Neural cell (in vitro differentiated cells): Measurements from ENCODE around the gene RABGAP1L. TPM values are rescaled to one million over a fixed set of nuclear protein-coding genes. Genes with fewer than 3 reads are reported as not detected.

Experiments used
- H2AFZ ChIP-seq: fragments of 200-600, 300-800 bp; sonication (generic), shearing (Covaris generic); 2 replicates; pipeline ENCODE4 v1.6.0; 2014; ENCODE audit warnings: low read depth, mild to moderate bottlenecking, antibody characterized with exemption, low read length, moderate library complexity
- H3F3A ChIP-seq: fragments of 200-600 bp; shearing (Covaris generic); 2 replicates; pipeline ENCODE4 v1.6.1; 2016; ENCODE audit warnings: mild to moderate bottlenecking, moderate library complexity, mixed read lengths, antibody characterized with exemption, low read length; ENCODE audit not compliant: insufficient read depth, poor library complexity, severe bottlenecking
- H3K27ac ChIP-seq: fragments of 200-600, 300-800 bp; sonication (generic), shearing (Covaris generic); 2 replicates; pipeline ENCODE4 v1.5.1; 2014; ENCODE audit warnings: mild to moderate bottlenecking, low read length, moderate library complexity
- H3K27me3 ChIP-seq: fragments of 300-800, 200-600 bp; sonication (generic), shearing (Covaris generic); 2 replicates; pipeline ENCODE4 v1.6.0; 2014; ENCODE audit warnings: mild to moderate bottlenecking, low read depth, low read length, moderate library complexity; ENCODE audit not compliant: insufficient read depth
- H3K36me3 ChIP-seq: fragments of 300-800, 200-600 bp; sonication (generic), shearing (Covaris generic); 2 replicates; pipeline ENCODE4 v1.5.1; 2014; ENCODE audit warnings: mild to moderate bottlenecking, antibody characterized with exemption, low read length, moderate library complexity; ENCODE audit not compliant: insufficient read depth
- H3K4me2 ChIP-seq: fragments of 300-800, 200-600 bp; sonication (generic), shearing (Covaris generic); 2 replicates; pipeline ENCODE4 v1.6.0; 2014; ENCODE audit warnings: mild to moderate bottlenecking, low read length
- H3K4me3 ChIP-seq: fragments of 300-800, 200-600 bp; sonication (generic), shearing (Covaris generic); 2 replicates; pipeline ENCODE4 v1.5.1; 2014; ENCODE audit warnings: mild to moderate bottlenecking, low read length, moderate library complexity
- H3K79me2 ChIP-seq: fragments of 200-600 bp; shearing (Covaris generic); replicated peaks from 2 replicates; pipeline ENCODE4 v1.6.0; 2014; ENCODE audit warnings: mild to moderate bottlenecking, low read length, moderate library complexity; ENCODE audit not compliant: insufficient read depth
- H3K9ac ChIP-seq: fragments of 300-800, 200-600 bp; sonication (generic), shearing (Covaris generic); 2 replicates; pipeline ENCODE4 v1.6.1; 2016; ENCODE audit warnings: mild to moderate bottlenecking, low read length, mixed read lengths
- H3K9me2 ChIP-seq: fragments of 200-600 bp; shearing (Covaris generic); 2 replicates; pipeline ENCODE4 v1.6.1; 2016; ENCODE audit warnings: mild to moderate bottlenecking, low read length, mixed read lengths; ENCODE audit not compliant: insufficient read depth
- H3K9me3 ChIP-seq: fragments of 200-600, 300-800 bp; sonication (generic), shearing (Covaris generic); 2 replicates; pipeline ENCODE4 v1.6.1; 2016; ENCODE audit warnings: mild to moderate bottlenecking, mixed run types, low read length, moderate library complexity, mixed read lengths
- H4K20me1 ChIP-seq: fragments of 200-600 bp; shearing (Covaris generic); 2 replicates; pipeline ENCODE4 v1.6.1; 2016; ENCODE audit warnings: mild to moderate bottlenecking, mixed run types; ENCODE audit not compliant: insufficient read depth
- EP300 ChIP-seq: fragments of 450-650 bp; conservative IDR thresholded peaks from 2 replicates; pipeline ENCODE4 v1.6.1; 2014; ENCODE audit warnings: antibody characterized with exemption, mild to moderate bottlenecking, moderate library complexity; ENCODE audit not compliant: poor library complexity, severe bottlenecking
- EZH2 ChIP-seq: fragments of 200-600, 300-800 bp; shearing (Covaris generic), sonication (generic); IDR thresholded peaks from 2 replicates; pipeline ENCODE4 v1.6.1; 2014; ENCODE audit warnings: antibody characterized with exemption, low read length, borderline replicate concordance, mild to moderate bottlenecking; ENCODE audit not compliant: insufficient read depth, poor library complexity, severe bottlenecking
- MXI1 ChIP-seq: fragments of 450-650 bp; conservative IDR thresholded peaks from 2 replicates; pipeline ENCODE4 v1.6.1; 2014; ENCODE audit warnings: antibody characterized with exemption, mild to moderate bottlenecking; ENCODE audit not compliant: poor library complexity, severe bottlenecking
- POLR2AphosphoS5 ChIP-seq: IDR thresholded peaks from 2 replicates; pipeline ENCODE4 v1.6.1; 2012
- RAD21 ChIP-seq: fragments of 450-650 bp; conservative IDR thresholded peaks from 2 replicates; pipeline ENCODE4 v1.6.1; 2014; ENCODE audit warnings: antibody characterized with exemption, mild to moderate bottlenecking, moderate library complexity
- SMC3 ChIP-seq: fragments of 450-650 bp; conservative IDR thresholded peaks from 2 replicates; pipeline ENCODE4 v1.6.1; 2014; ENCODE audit warnings: antibody characterized with exemption, mild to moderate bottlenecking, moderate library complexity; ENCODE audit not compliant: poor library complexity
- TAF1 ChIP-seq: IDR thresholded peaks from 2 replicates; pipeline ENCODE4 v1.6.1; 2012; ENCODE audit warnings: low read depth
- polyA plus RNA-seq: library from polyadenylated mRNA; depleted of rRNA; stranded (reverse); fragments of >200 nt; gene quantifications from 2 replicates; pipeline ENCODE4 v1.2.3, GENCODE V29; 2014
- TF ChIP-seq, protein P1 (sequence below): IDR thresholded peaks from 2 replicates; pipeline ENCODE4 v1.6.1; 2012; ENCODE audit warnings: borderline replicate concordance
- TF ChIP-seq, protein P2 (sequence below): fragments of 450-650 bp; IDR thresholded peaks from 2 replicates; pipeline ENCODE4 v1.5.1; 2014; ENCODE audit warnings: antibody characterized with exemption, mild to moderate bottlenecking, moderate library complexity; ENCODE audit not compliant: poor library complexity, severe bottlenecking

The RABGAP1L gene
- polyA plus RNA-seq, 1 donor from 2014 or later = 32.2 TPM

DNA sequence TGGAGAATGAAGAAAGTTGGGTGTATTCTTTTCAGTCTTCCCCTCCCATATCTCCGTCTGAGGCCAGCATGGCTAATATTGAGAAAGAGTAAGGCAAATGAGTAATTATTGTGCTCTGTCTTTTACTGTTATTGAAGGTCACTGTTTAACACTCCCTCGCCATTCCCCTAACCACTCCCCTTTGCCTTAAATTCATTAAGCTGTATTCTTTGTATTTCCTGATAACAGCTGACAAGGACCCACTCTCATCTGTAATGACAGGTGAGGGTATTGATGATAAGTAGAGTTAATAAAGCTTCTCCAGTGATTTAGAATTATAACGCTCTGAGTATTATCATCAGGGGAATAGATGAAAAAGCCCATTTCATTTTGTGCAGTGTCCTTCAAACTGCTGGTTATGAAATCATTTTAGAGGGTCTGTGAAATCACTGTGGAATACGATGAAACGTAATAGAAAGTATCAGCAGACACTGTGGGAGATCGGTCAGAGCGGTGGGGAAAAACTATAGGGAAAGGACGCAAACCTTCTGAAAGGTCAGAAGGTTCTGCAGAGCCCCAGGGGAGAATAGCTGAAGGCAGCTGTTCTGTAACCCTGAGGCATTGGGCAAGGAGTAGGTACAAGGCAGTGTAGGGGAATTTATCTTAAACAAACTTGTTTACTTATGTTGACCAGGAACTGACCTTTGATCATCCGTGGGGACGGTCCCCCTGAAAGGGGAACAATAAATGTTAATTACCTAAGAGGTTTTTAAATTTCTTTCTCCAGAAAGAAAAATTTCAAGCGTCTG is 794.2 kb downstream of the RABGAP1L start:
- peak overlapping the region; percentile 9 for H3K9ac ChIP-seq
- no peaks in the 10 kb centered on the region for H3K36me3 ChIP-seq
- H3K4me2 ChIP-seq = peak overlapping the region; percentile 25
- H3F3A ChIP-seq = no peaks in the 10 kb centered on the region
- no peaks in the 10 kb centered on the region for H3K27me3 ChIP-seq
- no peaks in the 10 kb centered on the region for H3K9me3 ChIP-seq
- no peaks in the 10 kb centered on the region for H4K20me1 ChIP-seq
- no peak overlapping the region for H2AFZ ChIP-seq
- H3K27ac ChIP-seq = no peak overlapping the region
- H3K79me2 ChIP-seq = no peaks in the 10 kb centered on the region
- no peak for TF ChIP-seq POLR2AphosphoS5
- TF ChIP-seq EZH2 = no peak
- no peak for TF ChIP-seq RAD21
- no peak for TF ChIP-seq EP300
- TF ChIP-seq TAF1 = no peak
- no peak for TF ChIP-seq SMC3
- TF ChIP-seq, protein P1, sequence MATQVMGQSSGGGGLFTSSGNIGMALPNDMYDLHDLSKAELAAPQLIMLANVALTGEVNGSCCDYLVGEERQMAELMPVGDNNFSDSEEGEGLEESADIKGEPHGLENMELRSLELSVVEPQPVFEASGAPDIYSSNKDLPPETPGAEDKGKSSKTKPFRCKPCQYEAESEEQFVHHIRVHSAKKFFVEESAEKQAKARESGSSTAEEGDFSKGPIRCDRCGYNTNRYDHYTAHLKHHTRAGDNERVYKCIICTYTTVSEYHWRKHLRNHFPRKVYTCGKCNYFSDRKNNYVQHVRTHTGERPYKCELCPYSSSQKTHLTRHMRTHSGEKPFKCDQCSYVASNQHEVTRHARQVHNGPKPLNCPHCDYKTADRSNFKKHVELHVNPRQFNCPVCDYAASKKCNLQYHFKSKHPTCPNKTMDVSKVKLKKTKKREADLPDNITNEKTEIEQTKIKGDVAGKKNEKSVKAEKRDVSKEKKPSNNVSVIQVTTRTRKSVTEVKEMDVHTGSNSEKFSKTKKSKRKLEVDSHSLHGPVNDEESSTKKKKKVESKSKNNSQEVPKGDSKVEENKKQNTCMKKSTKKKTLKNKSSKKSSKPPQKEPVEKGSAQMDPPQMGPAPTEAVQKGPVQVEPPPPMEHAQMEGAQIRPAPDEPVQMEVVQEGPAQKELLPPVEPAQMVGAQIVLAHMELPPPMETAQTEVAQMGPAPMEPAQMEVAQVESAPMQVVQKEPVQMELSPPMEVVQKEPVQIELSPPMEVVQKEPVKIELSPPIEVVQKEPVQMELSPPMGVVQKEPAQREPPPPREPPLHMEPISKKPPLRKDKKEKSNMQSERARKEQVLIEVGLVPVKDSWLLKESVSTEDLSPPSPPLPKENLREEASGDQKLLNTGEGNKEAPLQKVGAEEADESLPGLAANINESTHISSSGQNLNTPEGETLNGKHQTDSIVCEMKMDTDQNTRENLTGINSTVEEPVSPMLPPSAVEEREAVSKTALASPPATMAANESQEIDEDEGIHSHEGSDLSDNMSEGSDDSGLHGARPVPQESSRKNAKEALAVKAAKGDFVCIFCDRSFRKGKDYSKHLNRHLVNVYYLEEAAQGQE = no peak
- TF ChIP-seq MXI1 = no peak
- TF ChIP-seq, protein P2, sequence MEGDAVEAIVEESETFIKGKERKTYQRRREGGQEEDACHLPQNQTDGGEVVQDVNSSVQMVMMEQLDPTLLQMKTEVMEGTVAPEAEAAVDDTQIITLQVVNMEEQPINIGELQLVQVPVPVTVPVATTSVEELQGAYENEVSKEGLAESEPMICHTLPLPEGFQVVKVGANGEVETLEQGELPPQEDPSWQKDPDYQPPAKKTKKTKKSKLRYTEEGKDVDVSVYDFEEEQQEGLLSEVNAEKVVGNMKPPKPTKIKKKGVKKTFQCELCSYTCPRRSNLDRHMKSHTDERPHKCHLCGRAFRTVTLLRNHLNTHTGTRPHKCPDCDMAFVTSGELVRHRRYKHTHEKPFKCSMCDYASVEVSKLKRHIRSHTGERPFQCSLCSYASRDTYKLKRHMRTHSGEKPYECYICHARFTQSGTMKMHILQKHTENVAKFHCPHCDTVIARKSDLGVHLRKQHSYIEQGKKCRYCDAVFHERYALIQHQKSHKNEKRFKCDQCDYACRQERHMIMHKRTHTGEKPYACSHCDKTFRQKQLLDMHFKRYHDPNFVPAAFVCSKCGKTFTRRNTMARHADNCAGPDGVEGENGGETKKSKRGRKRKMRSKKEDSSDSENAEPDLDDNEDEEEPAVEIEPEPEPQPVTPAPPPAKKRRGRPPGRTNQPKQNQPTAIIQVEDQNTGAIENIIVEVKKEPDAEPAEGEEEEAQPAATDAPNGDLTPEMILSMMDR = no peak
- H3K4me3 ChIP-seq = peak overlapping the region; percentile 33
- H3K9me2 ChIP-seq = no peaks in the 10 kb centered on the region

DNA sequence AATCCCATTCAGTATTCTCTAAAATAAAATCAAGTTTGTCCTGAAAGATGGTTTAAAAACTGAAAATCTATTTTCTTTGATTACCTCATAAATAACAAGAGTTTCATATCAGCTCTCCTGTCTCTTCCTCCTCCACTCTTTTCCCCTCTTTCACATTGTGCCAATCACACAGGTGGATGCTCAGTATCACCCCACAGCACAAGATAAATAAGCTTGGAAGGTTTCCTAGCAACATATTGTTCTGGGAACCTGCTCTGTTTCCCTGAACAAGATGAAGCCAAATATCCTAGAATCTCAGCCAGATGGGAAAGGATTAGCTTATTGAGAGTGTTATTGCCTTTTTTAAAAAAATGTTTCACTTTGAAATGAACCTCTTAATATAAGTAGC is 794.7 kb downstream of the RABGAP1L start:
- H3K9ac ChIP-seq = no peak overlapping the region
- H3K36me3 ChIP-seq = no peaks in the 10 kb centered on the region
- TF ChIP-seq, protein P1 = peak; percentile 25
- TF ChIP-seq POLR2AphosphoS5 (peak; percentile 42), MXI1 (no peak), SMC3 (no peak), EZH2 (no peak), TAF1 (no peak), EP300 (peak; percentile 33)
- H3F3A ChIP-seq = no peaks in the 10 kb centered on the region
- peak overlapping the region; percentile 33 for H3K4me3 ChIP-seq
- no peak overlapping the region for H2AFZ ChIP-seq
- H3K9me2 ChIP-seq = no peaks in the 10 kb centered on the region
- H4K20me1 ChIP-seq = no peaks in the 10 kb centered on the region
- no peaks in the 10 kb centered on the region for H3K79me2 ChIP-seq
- peak overlapping the region; percentile 12 for H3K27ac ChIP-seq
- H3K27me3 ChIP-seq = no peaks in the 10 kb centered on the region
- H3K9me3 ChIP-seq = no peaks in the 10 kb centered on the region
- H3K4me2 ChIP-seq = no peak overlapping the region
